Activated naive CD4-positive, alpha-beta T cell treated with anti-CD3 and anti-CD28 coated beads, Interleukin-2, amount 50 U/mL, for 16 hours (primary cell): Measurements from ENCODE around the gene DUSP6.

ENCODE experiments used
- DNase-seq: peaks from one replicate; pipeline ENCODE4 v3.0.0-alpha.2; 2020

The DUSP6 gene

DNA sequence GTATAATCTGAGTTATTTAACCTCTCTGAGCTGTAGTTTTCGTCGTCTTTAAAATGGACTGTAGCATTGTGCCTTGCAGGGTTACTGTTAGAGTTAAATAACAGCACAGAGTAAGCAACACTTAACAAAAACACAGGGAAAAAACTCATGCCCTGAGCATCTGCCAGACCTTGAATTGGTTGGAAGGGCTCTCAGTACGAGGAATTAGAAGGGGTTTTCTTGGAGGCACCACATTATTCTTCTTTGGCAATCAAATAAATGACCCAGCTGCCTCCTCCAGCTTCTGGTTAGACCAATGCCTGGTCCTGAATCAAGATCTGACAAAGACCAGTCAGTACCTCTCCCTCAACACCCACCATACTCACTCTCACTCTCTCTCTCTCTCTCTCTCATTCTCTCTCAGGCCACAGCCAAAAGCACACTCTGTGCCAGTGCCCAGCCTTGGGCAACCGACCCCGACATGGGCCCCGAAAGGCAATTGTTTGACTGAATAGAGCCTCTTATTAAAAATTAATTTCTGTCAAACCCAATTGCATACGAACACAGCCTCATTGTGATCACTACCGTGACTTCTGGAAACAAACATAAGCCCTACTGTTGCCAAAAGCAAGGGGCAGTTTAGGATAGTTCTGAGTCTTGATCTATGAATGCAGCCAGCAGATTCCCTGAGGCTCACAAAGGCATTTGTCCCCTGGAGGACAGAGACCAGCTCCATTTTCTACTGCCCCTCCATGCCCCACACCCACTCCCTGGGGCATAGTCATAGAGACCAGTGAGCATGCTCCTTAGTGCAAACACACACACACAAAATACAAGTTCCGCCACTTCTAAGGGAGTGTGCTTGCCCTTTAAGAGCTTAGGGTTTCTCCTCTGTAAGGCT lies 23.9 kb downstream of the DUSP6 start:
- no peak for DNase-seq

GRCh38 chr12:89327486-89328094 lies 24.7 kb downstream of the DUSP6 start:
- DNase-seq, result no peak

- DNase-seq, result no peak
Measured at GRCh38 chr12:89326239-89327040, 25.9 kb downstream of the DUSP6 start.

GRCh38 chr12:89325495-89325894 lies 26.8 kb downstream of the DUSP6 start:
- DNase-seq, result no peak

DNA sequence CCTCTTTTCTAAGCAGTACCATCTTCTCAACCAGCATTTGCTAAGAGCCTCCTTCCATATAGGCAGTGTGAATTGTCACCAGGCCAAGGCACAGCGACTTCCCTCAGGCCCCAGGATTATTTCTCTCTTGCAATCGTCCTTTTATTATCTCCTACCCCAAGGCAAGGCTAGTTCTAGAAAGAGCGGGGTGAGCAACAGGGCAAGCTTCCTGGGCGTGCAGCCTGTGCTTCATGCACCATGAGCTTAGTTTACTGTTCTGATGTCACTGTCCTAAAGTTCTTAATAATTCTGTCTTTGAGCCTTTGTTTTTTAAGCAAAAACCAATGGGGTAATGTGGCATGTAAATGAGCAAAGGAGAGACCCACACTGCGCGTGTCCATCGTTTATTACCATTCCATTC lies 27.9 kb downstream of the DUSP6 start:
- no peak for DNase-seq

DNA sequence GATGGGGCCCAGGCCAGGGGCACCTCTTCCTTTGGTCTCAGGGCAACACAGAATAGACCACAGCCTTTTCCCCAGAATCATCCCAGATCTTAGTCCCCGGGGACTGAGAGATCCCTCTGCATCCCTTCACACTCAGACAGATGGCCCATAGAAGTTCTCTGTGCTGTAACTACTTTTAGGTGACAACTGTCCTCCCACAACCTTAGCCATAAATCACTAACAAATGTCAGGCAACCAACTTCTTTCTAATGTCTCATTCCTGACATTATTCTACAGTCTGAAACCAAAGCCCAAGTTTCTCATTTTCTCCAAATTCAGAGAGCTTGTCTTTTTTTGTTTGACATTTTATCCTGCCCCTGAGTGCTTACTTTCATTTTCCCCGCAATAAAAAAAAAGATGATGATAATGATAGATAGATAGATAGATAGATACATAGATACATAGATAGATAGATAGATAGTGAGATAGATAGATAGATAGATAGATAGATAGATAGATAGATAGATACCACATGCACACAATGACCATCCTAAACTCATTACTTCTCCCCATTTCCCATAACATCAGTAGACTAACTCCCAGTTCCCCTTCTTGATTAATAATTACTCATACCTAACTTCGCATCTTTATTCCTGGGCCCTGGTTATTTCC lies 28.6 kb downstream of the DUSP6 start:
- no peak for DNase-seq

- no peak for DNase-seq
Measured at GRCh38 chr12:89320735-89321134, 31.6 kb downstream of the DUSP6 start.

DNA sequence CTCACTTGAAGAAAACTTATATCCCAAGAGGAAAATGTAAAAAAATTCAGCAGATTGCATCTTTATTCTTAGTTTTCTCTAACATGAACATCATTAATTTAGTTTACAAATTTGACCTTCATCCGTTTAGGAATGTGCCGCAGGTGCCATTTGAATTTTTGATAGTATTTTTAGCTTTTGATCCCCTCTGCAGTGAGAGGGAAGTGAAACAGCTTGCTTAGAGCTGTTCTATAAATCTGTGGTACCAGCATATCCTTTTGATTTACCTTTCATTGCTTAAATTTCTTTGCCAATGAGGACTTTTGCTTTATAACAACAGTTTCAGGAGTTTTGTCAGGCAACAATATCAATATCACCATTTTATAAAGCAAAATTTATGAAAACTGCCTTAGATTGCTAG lies 32.7 kb downstream of the DUSP6 start:
- DNase-seq, result no peak

GRCh38 chr12:89319122-89319521 lies 33.2 kb downstream of the DUSP6 start:
- DNase-seq, result no peak

GRCh38 chr12:89316705-89317139 lies 35.6 kb downstream of the DUSP6 start:
- DNase-seq, result no peak

DNA sequence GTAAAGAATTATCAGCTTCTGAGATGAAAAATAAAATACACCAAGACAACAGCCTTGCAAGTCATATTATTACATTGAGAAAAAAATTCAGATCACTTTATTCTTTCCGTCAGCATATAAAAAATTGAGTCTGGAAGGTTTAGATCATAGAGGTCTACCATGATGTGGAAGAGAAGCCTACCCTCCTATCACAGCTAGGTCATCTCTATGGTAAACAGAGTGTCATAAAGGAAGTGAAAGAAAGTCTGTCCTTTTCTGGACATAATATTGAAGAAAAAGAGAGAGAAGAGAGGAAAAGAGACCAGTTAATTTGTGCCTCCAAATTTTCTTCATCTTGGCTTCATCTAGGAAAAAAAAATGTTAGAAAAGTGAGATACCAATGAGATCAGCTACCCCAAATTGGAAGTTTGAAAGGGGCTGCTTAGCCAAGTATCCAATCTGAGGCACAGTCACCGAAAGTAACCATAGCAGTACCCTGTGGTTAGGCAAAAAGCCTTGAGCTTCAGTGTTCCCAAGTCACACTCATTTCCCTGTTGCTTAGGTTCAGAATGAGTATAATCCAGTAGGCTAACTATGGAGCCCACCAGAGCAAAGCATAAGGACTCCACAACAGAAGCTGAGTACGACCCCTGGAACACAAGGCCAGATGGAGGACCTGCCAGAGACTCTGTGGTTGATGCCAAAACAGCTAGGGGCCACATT lies 38.1 kb downstream of the DUSP6 start:
- no peak for DNase-seq

GRCh38 chr12:89311703-89312293 lies 40.5 kb downstream of the DUSP6 start:
- DNase-seq, result no peak

DNA sequence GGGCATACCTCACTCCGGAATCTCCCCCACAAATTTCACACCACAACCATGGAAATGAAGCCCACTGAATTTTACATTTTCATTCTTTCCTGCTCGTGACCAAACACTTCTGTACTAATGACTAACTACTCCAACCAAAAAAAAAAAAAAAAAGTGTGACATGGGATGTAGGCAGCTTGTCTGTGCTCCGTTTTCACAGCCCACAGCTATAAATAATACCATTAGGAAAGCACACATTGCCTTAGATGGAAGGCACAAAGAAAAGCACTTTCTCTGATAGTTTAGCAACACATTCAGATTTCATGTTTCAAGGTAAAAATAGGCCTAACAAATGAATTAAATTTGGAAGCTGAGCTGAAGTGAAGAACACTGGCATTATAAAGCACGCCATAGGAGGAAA lies 42.5 kb downstream of the DUSP6 start:
- no peak for DNase-seq

- no peak for DNase-seq
Measured at GRCh38 chr12:89309440-89309802, 42.9 kb downstream of the DUSP6 start.

- no peak for DNase-seq
Measured at GRCh38 chr12:89307474-89308253, 44.6 kb downstream of the DUSP6 start.

DNA sequence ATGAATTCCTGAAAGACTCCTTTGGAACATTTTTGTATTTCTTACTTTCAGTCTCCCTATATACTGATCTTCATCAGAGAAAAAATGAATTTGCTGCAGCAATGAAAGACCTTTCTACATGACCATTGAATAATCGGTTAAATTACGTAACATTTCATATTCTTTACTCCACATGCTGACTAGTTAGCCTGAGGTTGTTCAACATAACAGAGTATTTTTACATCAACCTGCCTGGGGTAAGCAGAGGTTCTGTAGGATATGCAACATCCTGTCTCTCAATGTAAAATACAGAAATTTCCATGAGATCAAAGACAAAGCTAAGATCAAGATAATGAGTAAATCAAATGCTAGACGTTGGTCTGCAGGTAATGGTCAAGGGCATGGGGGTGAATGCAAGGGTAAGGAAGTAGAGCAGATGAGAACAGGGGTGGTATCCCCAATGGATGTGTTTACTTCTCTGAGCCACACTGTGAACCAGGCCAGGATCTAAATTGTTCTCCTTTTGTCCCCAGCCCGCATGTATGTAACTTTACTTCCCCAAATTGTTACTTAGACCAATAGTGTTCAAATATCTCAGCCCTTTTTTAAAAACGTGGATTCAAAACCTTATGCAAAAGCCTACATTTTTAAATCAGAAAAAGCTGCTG lies 45.4 kb downstream of the DUSP6 start:
- no peak for DNase-seq

DNA sequence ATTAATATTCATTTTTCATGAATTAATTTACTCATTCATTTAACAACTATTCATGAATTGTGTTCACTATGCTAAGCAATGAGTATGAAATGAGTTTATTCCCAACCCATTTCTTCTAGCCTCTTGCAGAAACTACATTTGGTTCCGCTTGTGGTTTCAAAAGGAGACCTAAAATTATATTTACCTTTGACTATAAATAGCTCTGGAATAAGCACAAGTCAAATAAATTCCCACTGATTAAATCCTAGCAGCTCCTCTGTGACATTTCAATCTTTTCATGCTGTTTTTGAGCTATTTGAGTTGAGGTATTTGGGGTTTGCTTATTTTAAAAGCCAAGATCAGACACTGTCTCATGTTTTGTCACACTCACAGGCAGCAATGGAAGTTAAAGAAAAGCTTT lies 46.9 kb downstream of the DUSP6 start:
- DNase-seq, result no peak

DNA sequence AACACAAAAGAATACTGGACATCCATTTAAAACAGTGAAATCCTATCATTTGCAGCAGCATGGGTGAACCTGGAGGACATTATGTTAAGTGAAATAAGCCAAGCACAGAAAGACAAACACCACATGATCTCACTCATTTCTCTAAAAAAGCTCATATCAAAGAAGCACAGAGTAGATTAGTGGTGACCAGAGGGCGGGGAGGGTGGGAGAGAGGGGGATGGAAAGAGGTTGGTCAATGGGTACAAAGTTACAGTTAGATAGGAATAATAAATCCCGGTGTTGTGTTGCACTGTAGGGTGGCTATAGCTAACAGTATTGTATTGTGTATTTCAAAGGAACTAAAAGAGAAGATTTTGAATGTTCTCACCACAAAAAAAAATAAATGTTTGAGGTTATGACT lies 52.4 kb downstream of the DUSP6 start:
- DNase-seq, result no peak

DNA sequence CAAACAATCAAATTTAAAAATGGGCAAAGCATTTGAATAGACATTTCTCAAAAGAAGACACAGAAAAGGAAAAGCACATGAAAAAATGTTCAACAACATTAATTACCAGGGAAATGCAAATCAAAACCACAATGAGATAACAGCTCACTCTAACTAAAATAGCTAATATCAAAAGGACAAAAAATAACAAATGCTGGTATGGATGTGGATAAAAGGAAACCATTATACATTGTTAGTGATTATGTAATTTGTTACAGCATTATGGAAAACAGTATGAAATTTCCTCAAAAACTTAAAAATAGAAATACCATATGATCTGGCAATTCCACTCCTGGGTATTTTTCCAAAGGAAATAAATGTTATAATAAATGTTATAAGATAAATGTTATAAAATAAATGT lies 52.9 kb downstream of the DUSP6 start:
- no peak for DNase-seq
